ENCODE results near the gene GUCY2F. TPM values are rescaled to one million over a fixed set of nuclear protein-coding genes. Genes with fewer than 3 reads are reported as not detected.

The GUCY2F gene
- total RNA-seq, 1 donor from 2014 or later, result 0.11 TPM

GRCh38 chrX:109344678-109345077, 137.2 kb downstream of the GUCY2F start:
- no peak for DNase-seq (ENCODE audit: low read depth)

- DNase-seq (ENCODE audit: low read depth), result no peak
Measured at GRCh38 chrX:109344101-109344500, 137.8 kb downstream of the GUCY2F start.

- no peak for DNase-seq (ENCODE audit: low read depth)
Measured at GRCh38 chrX:109343671-109344070, 138.2 kb downstream of the GUCY2F start.

- no peak for DNase-seq (ENCODE audit: low read depth)
Measured at GRCh38 chrX:109336141-109336540, 145.7 kb downstream of the GUCY2F start.

GRCh38 chrX:109327251-109327650, 154.6 kb downstream of the GUCY2F start:
- DNase-seq (ENCODE audit: low read depth), result no peak

Other genes starting within 250 kb of the GUCY2F start
- gene NXT2, start 54.8 kb upstream of the GUCY2F start, total RNA-seq, result 7.4 TPM in 2 replicates
- 4.6 and 9.5 TPM in 2 replicates for gene KCNE5, start 143.1 kb upstream of the GUCY2F start, total RNA-seq